Natural killer cell (primary cell): ENCODE results near the gene ADAM33. TPM values are rescaled to one million over a fixed set of nuclear protein-coding genes. Genes with fewer than 3 reads are reported as not detected.

Experiments
- ATAC-seq, 3 donors: fragments of 150-1000 bp in 2 of 3; fragments of 200-7000 bp in 1 of 3; cut with Tn5 transposase; 1 replicate in 1 of 3; 2 replicates in 2 of 3; pipeline ENCODE4 v1.10.0; 2021; ENCODE audit warnings: mild to moderate bottlenecking in 2 of 3, moderate library complexity in 2 of 3
- DNase-seq, 2 donors: peaks; one replicate each; pipeline versions ENCODE4 v3.0.0 to v3.0.0-alpha.2; 2013 to 2021; ENCODE audit warnings: mixed read lengths in 1 of 2
- H3K27ac ChIP-seq: one replicate; pipeline ENCODE4 v1.5.1; 2013; ENCODE audit warnings: mild to moderate bottlenecking, low read length
- H3K27me3 ChIP-seq: one replicate; pipeline ENCODE4 v1.6.1; 2013; ENCODE audit warnings: low read length; ENCODE audit not compliant: control insufficient read depth, insufficient read depth
- H3K36me3 ChIP-seq: one replicate; pipeline ENCODE4 v1.6.1; 2013; ENCODE audit warnings: low read length; ENCODE audit not compliant: control insufficient read depth, insufficient read depth
- H3K4me1 ChIP-seq: one replicate; pipeline ENCODE4 v1.6.1; 2013; ENCODE audit warnings: low read length; ENCODE audit not compliant: control insufficient read depth, insufficient read depth
- H3K4me3 ChIP-seq: one replicate; pipeline ENCODE4 v1.5.1; 2013; ENCODE audit warnings: low read length
- H3K9me3 ChIP-seq: one replicate; pipeline ENCODE4 v1.6.1; 2013; ENCODE audit warnings: low read length; ENCODE audit not compliant: control insufficient read depth, insufficient read depth
- H3K27ac Mint-ChIP-seq, 2 donors: one replicate each; pipeline ENCODE4 v1.8.0; 2022; ENCODE audit warnings: mild to moderate bottlenecking in 2 of 2, mixed read lengths in 2 of 2, moderate library complexity in 1 of 2
- H3K27me3 Mint-ChIP-seq, 2 donors: one replicate each; pipeline ENCODE4 v1.8.0; 2022; ENCODE audit warnings: low read depth in 2 of 2, mixed read lengths in 2 of 2
- H3K36me3 Mint-ChIP-seq: one replicate; pipeline ENCODE4 v1.8.0; 2022; ENCODE audit warnings: mixed read lengths
- H3K4me1 Mint-ChIP-seq, 2 donors: one replicate each; pipeline ENCODE4 v1.8.0; 2022; ENCODE audit warnings: mixed read lengths in 2 of 2
- H3K4me3 Mint-ChIP-seq: one replicate; pipeline ENCODE4 v1.8.0; 2022; ENCODE audit warnings: mild to moderate bottlenecking, moderate library complexity, mixed read lengths
- H3K9me3 Mint-ChIP-seq, 2 donors: one replicate each; pipeline ENCODE4 v1.8.0; 2022; ENCODE audit warnings: mixed read lengths in 2 of 2
- WGBS: methylation state at CpG from one replicate; pipeline ENCODE4 v1.1.7; 2013; ENCODE audit warnings: missing lambda C conversion rate; ENCODE audit not compliant: insufficient coverage; 5-methylcytosine and 5-hydroxymethylcytosine counted together
- intact Hi-C: fragments of 100-400 bp; cut with micrococcal nuclease; formaldehyde crosslinking; loops from one replicate; pipeline ENCODE4 v1.14.2; 2022
- total RNA-seq, 4 donors: library from RNA; stranded (reverse); fragments of 120-200 nt in 1 of 4; gene quantifications; one replicate each; pipeline versions ENCODE4 v1.2.3 to v1.2.4, GENCODE V29; 2013 to 2022
- TF ChIP-seq, protein P1 (sequence below): fragments of 200-600 bp; IDR thresholded peaks from one replicate; pipeline ENCODE4 v1.8.0; 2022; ENCODE audit warnings: antibody characterized with exemption

ADAM33 gene
- total RNA-seq, 3 donors from 2014 or later (not counting 1 experiment from before 2014, with no cell fraction given), result not detected

DNA sequence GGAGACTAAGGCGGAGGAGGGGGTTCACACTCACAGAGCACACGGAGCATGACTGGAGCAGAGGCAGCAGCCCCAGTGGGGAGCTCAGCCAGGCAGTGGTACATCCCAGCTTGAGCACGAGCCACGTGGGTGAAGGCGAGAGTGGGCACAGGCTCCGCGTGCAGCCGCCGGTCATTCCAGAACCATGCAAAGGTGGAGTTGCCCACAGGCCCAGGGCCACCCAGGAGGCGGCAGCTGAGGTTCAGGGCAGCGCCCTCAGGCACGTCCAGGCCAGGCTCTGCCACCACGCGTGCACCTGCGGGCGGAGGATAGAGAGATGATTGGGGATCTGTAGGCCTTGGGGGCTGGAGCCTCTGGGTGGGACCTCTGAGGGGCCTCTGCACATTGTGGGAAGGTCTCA is 9.5 kb upstream of the ADAM33 start:
- H3K9me3 ChIP-seq, result peaks cover 2% of the 10 kb centered on the region
- no peaks in the 10 kb centered on the region for H3K36me3 Mint-ChIP-seq
- no peak overlapping the region for H3K4me3 Mint-ChIP-seq
- H3K27me3 ChIP-seq, result no peaks in the 10 kb centered on the region
- WGBS, result 95% methylated on average over 16 of the region's 16 CpGs
- TF ChIP-seq, protein P1, sequence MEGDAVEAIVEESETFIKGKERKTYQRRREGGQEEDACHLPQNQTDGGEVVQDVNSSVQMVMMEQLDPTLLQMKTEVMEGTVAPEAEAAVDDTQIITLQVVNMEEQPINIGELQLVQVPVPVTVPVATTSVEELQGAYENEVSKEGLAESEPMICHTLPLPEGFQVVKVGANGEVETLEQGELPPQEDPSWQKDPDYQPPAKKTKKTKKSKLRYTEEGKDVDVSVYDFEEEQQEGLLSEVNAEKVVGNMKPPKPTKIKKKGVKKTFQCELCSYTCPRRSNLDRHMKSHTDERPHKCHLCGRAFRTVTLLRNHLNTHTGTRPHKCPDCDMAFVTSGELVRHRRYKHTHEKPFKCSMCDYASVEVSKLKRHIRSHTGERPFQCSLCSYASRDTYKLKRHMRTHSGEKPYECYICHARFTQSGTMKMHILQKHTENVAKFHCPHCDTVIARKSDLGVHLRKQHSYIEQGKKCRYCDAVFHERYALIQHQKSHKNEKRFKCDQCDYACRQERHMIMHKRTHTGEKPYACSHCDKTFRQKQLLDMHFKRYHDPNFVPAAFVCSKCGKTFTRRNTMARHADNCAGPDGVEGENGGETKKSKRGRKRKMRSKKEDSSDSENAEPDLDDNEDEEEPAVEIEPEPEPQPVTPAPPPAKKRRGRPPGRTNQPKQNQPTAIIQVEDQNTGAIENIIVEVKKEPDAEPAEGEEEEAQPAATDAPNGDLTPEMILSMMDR, result no peak
- no peak overlapping the region for H3K4me3 ChIP-seq
- intact Hi-C loops, result no loop called here
- ATAC-seq (no peak), DNase-seq (no peak)
- no peak overlapping the region for H3K27ac ChIP-seq
- peaks cover 7 to 10% of the 10 kb centered on the region in 2 donors for H3K27me3 Mint-ChIP-seq
- H3K4me1 Mint-ChIP-seq, result no peaks in the 10 kb centered on the region
- H3K36me3 ChIP-seq, result no peaks in the 10 kb centered on the region
- no peak overlapping the region for H3K27ac Mint-ChIP-seq
- H3K4me1 ChIP-seq, result no peaks in the 10 kb centered on the region
- no peaks in the 10 kb centered on the region for H3K9me3 Mint-ChIP-seq

DNA sequence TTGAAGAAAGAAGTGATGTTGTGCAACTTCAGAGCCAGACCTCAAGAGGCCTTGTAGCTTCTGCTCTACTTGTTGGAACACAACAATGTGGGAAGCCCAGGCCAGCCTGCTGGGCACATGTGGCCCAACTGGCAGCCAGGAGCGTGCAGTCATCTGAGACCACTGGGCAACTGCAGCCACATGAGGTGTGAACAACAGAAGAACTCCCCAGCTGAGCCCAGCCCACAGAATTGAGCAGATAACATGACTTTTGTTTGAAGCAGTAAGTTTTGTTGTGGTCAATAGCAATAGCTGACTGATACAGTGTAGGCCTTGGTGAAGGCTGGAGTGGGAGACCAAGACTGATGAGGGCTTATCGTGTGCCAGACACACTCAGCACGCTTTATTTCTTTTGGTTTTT is 8.6 kb upstream of the ADAM33 start:
- H3K36me3 ChIP-seq, result no peaks in the 10 kb centered on the region
- H3K27me3 ChIP-seq, result no peaks in the 10 kb centered on the region
- H3K4me3 ChIP-seq, result no peak overlapping the region
- no peak overlapping the region for H3K27ac Mint-ChIP-seq
- 83% methylated on average over 1 of the region's 3 CpGs for WGBS
- no peaks in the 10 kb centered on the region for H3K36me3 Mint-ChIP-seq
- TF ChIP-seq, protein P1, result no peak
- H3K4me1 ChIP-seq, result no peaks in the 10 kb centered on the region
- H3K27me3 Mint-ChIP-seq, result peaks cover 14 to 19% of the 10 kb centered on the region in 2 donors
- H3K4me3 Mint-ChIP-seq, result no peak overlapping the region
- no peaks in the 10 kb centered on the region for H3K9me3 ChIP-seq
- intact Hi-C loops, result no loop called here
- H3K27ac ChIP-seq, result no peak overlapping the region
- DNase-seq, result no peak
- ATAC-seq, result no peak
- no peaks in the 10 kb centered on the region for H3K9me3 Mint-ChIP-seq
- no peaks in the 10 kb centered on the region for H3K4me1 Mint-ChIP-seq

DNA sequence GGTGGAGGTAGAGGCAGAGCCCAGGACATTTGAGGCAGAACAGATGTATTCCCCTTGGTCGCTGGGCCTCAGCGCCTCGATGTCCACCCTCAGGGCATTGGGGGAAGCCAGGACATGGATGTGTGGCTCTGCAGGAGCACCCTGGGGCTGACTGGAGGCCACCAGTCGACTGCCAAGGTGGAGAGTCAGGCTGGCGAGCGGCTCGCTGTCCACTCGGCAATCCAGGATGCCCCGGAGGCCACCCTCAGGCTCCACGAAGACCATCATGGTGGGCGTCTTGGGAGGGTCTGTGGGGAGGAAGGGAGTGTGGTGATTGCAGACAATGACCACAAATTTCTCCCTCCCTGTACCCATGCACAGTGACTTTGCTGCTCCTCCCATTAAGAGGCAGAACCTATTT is 8.2 kb upstream of the ADAM33 start:
- Histone ChIP-seq H3K9me3 (no peaks in the 10 kb centered on the region), H3K4me3 (no peak overlapping the region), H3K4me1 (no peaks in the 10 kb centered on the region), H3K27me3 (no peaks in the 10 kb centered on the region), H3K36me3 (no peaks in the 10 kb centered on the region), H3K27ac (no peak overlapping the region)
- DNase-seq (no peak), ATAC-seq (no peak)
- H3K27me3 Mint-ChIP-seq, result peaks cover 16 to 19% of the 10 kb centered on the region in 2 donors
- H3K4me1 Mint-ChIP-seq, result no peaks in the 10 kb centered on the region
- H3K36me3 Mint-ChIP-seq, result no peaks in the 10 kb centered on the region
- no peak overlapping the region for H3K4me3 Mint-ChIP-seq
- TF ChIP-seq, protein P1, result no peak
- H3K27ac Mint-ChIP-seq, result no peak overlapping the region
- H3K9me3 Mint-ChIP-seq, result no peaks in the 10 kb centered on the region
- WGBS, result 88% methylated on average over 9 of the region's 11 CpGs
- intact Hi-C loops, result no loop called here

DNA sequence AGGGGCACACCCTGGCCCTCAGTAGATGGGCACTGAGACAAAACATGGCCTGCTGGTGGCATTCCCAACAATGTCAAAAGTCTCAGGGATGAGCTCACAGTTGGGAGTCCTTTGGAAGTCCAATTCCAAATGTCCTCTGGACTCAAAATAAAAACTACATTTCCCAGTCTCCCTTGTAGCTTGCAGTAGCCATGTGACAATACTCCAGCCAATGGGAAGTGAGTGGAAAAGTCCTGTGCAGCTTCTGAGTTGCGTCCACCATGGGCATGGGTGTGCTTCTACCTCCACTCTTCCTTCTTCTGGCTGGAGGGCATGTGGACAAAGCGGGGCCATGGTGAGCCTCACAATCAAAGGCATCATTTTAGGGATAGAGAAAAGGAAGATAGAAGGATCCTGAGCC is 5.8 kb upstream of the ADAM33 start:
- no peaks in the 10 kb centered on the region for H3K9me3 ChIP-seq
- no peak overlapping the region for H3K27ac ChIP-seq
- no peak overlapping the region for H3K4me3 ChIP-seq
- Mint-ChIP-seq H3K4me3 (no peak overlapping the region), H3K9me3 (no peaks in the 10 kb centered on the region), H3K4me1 (no peaks in the 10 kb centered on the region), H3K27ac (no peak overlapping the region), H3K36me3 (no peaks in the 10 kb centered on the region), H3K27me3 (peaks cover 26 to 35% of the 10 kb centered on the region in 2 donors)
- TF ChIP-seq, protein P1, result no peak
- ATAC-seq (no peak), DNase-seq (no peak)
- H3K36me3 ChIP-seq, result no peaks in the 10 kb centered on the region
- no peaks in the 10 kb centered on the region for H3K4me1 ChIP-seq
- H3K27me3 ChIP-seq, result peaks cover 2% of the 10 kb centered on the region
- intact Hi-C loops, result no loop called here
- 55% methylated on average over 1 of the region's 2 CpGs for WGBS
